Glomerular visceral epithelial cell (primary cell): Measurements from ENCODE around the gene PWP2.
"Not testable (repeated sequence)": the region's sequence is repeated elsewhere in the genome, so short reads cannot be mapped to it uniquely, and the experiment has no call there.

Experiments used
- DNase-seq: peaks from one replicate; pipeline ENCODE4 v3.0.0-alpha.2; 2016; ENCODE audit errors: extremely low spot score

PWP2 gene

DNA sequence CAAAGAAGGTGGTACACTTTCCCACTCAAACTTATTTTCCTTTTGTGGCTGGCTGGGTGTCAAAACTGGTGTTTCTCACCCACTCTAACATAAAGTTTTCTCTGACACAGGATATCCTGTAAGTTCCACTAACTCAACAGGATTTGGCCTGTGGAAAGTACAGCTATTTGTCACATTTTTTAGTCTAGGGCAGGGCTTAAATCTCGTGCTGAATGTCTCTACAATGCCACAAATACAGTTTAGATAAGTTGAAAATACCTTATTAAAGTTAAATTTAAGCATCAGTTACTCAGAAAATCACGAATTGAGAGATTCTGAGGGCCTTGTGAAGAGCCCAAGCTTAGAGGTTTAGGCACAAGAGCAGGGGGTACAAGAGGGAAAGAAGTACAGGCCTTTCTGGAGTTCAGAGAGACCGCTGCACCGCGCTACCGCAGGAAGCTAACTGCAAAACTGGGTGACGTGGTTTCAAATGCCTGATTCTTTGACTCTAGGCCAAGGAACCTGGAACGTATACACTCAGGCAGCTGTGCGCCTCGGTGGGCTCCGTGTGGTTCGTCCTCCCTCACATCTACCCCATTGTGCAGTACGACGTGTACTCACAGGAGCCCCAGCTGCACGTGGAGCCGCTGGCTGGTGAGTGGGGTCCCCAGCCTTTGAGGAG is 23.4 kb upstream of the PWP2 start:
- DNase-seq, result no peak

DNA sequence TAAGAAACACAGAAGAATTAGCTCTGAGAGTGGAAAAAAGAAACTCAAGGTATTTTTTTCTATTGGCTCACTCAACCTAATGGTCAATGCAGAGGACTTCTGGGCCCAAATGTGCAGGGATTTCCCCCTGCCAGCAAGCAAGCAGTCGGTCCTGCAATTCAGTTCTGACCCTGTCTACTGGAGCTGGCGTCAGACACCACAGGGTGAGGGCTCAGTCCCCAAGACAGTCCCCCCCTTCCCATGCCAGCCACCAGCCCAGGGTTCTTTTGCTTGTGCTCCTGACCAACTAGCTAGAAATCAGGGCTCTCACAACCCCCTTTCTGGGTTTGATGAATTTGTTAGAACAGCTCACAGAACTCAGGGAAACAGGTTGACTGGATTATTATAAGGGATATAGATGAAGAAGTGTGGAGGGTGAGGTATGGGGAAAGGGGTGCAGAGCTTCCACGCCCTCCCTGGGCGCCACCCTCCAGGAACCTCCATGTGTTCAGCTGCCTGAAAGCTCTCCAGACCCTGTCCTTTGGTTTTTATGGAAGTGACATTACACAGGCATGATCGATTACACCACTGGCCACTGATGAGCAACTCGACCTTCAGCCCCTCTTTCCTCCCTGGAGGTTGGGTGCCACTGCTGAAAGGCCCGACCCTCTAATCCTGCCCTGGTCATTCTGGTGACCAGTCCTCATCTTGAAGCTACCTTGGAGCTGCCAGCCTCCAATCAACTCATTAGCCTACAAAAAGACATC is 22.5 kb upstream of the PWP2 start:
- DNase-seq, result no peak

DNA sequence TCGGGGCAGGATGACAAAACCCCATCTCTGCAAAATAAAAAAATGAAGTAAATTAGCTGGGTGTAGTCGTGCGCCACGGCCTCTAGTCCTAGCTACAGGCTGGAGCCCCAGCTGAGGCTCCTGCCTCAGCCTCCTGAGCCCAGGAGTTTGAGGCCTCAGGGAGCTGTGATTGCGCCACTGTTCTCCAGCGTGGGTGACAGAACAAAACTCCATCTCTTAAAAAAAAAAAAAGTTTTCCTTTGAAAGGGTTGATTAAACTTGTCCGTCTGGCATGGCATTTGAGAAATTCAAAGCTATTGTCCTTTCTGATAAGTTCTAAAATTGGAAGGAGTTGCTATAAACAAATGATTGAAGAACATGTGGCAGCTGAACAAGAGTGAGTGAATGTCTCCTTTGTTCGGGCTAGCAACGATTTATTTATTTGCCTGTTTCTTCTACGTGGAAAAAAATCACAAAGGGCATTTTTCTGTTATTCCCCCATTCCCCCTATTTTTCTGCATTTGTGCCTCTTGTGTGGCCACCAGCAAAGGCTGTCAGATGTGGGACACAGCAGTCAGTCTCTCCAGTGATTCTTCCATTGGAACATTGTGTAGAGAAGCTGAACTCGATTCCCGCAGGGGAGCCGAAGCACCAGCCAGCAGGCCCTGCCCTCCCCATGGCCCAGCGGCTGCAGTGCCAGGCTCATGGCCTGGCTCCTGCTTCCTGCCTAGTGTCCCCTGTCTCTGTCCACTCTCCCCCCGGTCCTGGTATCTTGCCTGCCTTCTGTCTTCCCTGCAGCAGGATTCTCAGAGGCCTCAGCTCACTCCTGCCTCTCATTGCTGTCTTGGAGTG is 21.5 kb upstream of the PWP2 start:
- DNase-seq, result no peak

DNA sequence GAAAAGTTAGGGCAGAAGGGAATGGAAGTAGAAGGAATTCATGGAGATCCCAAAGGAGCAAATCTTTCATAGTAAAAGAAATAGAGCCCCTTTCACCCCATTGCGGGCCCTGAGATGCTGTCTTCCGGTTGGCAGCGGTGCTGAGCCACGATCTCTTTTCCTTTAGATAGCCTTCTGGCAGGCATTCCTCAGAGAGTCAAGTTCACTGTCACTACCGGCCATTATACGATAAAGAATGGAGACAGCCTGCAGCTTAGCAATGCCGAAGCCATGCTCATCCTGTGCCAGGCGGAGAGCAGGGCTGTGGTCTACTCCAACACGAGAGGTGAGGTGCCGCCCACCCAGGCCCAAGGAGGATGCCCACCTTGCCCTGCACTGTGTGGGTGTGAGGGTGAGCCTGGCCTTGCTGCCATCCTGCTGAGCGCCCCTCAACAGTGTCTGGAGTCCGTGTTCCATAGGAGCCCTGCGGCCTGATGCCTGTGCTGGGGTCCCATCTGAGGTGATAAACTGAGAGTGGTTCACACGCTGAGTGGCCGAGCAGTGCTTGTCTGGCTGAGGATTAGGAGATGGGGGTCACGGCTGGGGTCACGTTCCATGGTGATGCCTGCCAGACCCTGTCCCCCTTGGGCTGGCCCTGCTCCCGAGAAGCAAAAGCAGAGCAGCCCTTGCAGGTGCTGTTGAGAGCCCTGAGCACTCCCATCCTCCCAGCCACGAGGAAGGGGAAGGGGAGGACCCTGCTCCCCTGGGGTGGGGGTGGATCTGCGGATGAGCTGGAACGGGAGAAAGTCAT is 20.4 kb upstream of the PWP2 start:
- DNase-seq, result no peak

DNA sequence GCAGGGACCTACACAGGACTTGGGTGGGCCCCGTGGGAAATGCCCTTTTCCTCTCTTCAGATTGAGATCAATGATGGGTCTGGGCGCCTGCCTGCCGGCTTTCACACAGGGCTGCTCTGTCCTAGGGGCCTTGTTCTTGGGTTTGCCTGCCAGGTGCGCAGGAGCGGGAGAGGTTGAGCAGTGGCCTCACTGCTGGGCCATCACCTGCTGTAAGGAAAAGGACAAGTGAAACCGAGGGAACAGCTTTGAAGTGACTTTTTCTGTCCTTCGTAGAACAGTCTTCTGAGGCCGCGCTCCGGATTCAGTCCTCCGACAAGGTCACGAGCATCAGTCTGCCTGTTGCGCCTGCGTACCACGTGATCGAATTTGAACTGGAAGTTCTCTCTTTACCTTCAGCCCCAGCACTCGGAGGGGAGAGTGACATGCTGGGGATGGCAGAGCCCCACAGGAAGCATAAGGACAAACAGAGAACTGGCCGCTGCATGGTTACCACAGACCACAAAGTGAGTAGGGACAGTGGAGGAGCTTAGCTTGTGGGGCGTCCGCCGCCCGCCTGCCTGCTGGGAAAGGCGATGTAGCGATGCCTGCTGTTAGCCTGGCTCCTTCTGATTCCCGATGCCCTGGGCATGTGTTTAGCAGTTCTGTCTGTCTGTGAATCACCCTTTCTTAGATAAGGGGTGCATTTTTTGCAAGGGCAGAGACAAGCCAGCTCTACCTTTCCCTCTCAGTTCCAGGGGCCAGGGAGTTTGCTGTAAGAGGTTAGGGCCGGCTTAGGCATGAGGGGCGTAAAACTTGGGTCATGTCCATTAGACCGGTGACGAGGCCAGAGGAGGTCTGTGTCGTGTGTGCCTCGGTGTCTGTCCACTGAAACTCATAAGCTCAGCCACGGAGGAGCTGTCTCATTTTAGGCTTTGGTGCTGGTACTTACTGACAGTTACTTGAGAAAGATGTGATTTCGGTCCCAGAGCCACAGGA is 19.5 kb upstream of the PWP2 start:
- no peak for DNase-seq

DNA sequence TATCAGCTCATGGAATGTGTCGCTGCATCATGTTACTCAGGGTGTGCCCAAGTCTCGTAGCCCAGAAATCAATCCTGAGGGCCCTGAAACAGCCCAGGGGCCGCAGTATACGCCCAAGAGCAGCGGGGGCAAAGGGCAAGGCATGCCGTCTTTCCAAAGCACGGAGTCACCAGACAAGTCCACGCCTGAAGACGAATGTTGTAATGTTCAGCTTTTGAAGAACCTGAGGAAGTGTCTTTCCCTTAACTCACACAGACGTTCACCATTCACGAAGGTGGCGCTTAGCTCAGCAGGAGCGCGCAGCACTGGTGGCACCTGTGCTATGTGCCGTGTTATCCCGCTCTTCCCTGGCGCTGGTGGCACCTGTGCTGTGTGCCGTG is 18.8 kb upstream of the PWP2 start:
- no peak for DNase-seq

DNA sequence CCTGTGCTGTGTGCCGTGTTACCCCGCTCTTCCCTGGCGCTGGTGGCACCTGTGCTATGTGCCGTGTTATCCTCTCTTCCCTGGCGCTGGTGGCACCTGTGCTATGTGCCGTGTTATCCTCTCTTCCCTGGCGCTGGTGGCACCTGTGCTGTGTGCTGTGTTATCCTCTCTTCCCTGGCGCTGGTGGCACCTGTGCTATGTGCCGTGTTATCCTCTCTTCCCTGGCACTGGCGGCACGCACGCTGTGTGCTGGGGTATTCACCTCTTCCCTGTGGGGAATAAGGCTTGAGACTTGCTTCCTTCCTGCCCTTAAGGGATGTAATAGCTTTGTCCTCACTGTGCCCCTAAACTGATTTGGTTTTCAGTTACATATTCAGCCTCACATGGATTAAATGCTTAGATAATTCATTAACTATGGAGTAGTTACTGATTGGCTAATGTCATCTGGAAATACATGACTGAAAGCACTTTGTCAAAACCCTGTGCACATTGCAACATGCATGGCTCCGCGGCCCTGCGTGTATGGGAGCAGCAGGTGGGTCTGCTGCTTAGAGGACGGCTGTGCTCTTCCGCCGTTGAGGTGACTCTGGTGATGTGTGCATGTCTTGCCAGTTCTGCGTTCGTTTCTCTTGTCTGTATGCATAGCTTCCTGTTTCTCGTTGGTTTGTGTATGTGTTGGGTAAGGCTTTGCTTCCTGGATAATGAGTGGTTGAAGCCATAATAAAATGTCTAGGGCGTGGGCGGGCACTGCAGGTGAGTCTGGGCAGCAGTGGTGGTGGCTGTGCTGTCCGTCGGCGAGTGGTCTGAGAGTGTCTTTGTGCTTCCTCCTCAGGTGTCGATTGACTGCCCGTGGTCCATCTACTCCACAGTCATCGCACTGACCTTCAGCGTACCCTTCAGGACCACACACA is 17.9 kb upstream of the PWP2 start:
- peak; percentile 21 for DNase-seq

DNA sequence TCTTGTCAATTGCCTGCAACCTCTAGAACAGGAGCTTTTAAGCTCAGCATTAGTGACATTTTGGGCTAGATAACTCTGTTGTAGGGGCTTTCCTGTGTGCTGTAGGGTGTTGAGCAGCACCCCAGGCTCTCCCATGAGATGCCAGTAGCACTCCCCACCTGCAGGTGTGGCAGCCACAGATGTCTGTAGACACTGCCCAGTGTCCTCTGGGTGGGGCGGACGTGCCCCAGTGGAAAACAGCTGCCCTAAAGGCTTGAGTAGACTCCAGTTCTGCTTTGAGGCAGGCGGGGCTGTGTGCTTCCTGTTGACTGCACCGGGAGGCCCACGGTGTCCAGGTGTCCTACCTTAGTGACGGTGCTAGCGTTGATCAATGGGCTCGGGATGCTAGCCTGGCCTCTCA is 16.9 kb upstream of the PWP2 start:
- DNase-seq, result no peak

DNA sequence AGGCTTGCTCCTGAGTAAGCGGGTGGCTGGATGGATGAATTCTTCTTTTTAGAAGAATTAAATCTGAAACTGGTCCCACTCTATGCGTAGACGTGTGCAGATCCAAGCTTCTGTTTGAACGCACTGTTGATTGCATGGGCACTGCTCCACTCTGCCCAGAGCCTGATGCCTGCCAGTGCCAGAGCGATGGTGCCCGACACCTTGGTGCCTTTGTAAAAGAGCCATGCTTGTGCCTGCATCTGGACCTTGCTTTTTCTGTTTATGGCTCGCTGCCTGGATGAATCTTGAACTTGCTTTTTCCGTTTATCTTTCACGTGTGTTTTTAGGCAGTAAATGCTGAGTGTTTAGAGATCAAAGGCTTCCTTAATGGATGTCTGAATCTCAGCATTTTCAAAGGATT is 15.0 kb upstream of the PWP2 start:
- no peak for DNase-seq

DNA sequence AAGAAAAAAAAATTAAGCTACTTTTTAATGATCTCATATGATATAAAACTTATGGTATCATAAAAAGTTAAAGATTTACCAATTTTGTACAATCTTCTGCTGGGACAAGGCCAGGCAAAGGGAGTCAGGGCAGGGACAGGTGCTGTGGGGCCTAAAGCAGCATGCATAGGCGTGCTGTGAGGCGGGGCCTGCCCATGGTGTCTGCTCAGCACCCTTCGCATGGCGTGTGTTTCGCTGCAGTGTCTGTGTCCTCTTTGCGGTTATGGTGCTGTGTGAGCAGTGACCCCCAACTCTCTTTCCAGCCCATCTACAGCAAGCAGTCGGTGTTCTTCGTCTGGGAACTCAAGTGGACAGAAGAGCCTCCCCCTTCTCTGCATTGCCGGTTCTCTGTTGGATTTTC is 13.4 kb upstream of the PWP2 start:
- no peak for DNase-seq

DNA sequence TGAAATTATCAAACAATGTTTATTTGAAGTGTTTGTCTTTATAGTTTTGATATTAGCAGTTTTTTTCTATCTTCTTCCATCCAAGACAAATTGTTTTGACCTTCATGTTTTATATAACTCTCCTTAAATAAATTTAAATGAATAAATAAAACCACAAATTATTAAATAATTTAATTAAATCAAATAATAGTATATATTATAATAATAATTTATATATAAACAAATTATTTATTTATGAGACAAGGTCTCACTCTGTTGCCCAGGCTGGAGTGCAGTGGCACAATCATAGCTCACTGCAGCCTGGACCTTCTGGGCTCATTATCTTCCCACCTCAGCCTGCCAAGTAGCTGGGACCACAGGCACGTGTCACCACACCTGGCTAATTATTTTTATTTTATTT is 12.4 kb upstream of the PWP2 start:
- DNase-seq, result no peak

DNA sequence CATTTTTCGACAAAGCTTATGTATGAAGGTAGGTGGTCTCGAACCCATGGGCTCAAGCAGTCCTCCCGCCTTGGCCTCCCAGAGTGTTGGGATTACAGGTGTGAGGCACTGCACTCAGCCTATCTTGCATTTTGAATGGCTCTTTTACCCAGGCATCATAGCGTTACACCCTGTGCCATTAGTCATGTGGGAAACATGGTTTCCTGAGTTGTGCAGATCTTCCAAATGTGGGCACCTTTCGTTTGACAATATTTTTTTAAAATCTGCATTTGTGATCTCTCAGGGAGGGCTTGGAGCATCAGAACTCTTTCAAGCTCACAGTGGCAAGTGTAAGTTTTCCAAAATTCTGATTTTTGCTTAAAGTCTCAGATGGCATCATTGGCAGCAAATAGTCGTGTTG is 8.7 kb upstream of the PWP2 start:
- DNase-seq, result not testable (repeated sequence)

DNA sequence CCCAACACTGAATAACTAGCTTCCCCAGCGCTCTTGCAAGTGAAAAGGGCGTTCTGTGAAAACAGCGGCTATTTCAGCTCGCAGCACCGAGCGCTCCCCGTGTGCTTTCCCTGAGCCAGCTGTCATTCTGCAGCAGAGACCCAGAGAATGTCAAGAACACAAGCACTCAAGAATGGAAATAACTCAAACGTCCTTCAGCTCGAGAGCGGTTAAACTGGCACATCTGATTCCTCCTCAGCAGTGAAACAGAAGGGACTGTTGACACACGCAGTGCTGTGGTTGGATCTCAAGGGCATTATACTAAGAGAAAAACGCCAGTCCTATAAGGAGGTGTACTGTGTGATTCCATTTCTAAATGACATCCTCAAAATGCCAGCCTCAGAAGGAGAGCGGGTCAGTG is 8.2 kb upstream of the PWP2 start:
- not testable (repeated sequence) for DNase-seq

DNA sequence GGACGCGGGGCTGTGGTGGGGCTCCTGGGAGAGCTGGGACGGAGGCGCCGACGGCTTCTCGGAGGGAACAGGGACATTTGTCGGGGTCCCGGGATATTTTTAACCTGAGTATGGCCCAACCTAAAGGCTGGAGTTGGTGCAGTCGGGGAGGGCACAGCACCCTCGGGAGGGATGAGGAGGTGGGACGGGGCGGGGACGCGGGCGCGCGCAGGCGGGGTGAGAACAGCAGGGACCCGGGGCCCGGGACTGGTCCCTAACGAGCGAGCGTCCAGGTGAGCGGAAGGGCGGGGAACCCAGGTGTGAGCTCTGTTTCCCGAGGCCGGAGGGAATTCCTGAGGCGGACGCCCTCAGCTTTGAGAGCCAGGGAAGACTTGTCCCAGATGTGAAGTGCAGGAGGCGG is 390 bp downstream of the PWP2 start:
- not testable (repeated sequence) for DNase-seq

DNA sequence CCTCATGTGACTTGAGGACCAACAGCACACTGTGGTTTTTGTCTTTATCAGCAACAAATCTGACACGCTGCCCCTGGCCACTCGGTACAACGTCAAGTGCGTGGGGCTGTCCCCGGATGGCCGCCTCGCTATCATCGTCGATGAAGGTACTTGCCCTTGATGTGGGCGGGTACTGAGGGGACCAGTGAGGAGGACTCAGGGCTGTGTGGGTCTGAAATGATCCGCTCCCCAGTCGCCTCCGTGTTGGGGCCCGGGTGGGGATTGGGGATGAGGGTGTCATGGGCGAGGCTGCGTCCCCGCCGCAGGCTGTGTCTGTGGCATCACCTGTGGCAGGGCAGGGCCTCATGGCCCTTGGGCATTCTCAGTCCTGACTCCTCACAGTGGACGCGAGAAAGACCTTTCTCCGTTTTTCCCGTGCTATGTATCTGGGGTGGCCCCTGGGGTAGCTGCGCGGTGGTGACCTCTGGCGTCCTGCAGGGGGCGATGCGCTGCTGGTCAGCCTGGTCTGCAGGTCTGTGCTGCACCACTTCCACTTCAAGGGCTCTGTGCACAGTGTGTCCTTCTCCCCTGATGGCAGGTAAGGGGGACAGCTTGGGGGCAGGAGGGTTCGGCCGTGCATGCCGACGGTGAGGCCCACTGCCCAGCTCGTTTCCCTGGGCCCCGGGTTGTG is 6.6 kb downstream of the PWP2 start:
- DNase-seq, result not testable (repeated sequence)

DNA sequence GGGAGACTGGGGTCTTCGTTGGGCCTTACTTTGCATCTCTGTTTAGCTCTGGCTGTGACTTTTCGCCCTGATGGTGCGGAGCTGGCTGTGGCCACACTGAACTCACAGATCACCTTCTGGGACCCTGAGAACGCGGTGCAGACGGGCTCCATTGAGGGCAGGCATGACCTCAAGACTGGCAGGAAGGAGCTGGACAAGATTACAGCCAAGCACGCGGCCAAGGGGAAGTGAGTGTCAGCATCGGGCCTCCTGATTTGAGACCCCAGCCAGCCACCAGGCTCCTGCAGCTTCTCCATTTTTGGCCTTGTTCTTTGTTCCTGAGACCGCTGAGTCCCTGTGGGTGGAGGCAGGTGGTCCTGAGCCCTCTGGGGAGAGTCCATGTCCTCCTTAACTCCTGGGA is 14.9 kb downstream of the PWP2 start:
- not testable (repeated sequence) for DNase-seq

DNA sequence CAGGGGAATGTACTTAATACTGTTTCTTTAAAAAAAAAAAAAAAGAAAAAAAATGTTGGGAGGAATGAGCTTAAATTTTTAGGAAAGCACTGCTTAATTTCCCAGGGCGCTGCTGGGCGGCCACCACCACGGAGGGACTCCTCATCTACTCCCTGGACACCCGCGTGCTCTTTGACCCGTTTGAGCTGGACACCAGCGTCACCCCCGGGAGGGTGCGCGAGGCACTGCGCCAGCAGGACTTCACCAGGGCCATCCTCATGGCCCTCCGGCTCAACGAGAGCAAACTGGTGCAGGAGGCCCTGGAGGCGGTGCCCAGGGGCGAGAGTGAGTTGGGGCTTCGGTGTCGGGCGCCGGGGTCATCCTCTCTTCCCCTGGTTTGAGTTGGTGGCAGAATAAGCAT is 20.6 kb downstream of the PWP2 start:
- DNase-seq, result not testable (repeated sequence)

DNA sequence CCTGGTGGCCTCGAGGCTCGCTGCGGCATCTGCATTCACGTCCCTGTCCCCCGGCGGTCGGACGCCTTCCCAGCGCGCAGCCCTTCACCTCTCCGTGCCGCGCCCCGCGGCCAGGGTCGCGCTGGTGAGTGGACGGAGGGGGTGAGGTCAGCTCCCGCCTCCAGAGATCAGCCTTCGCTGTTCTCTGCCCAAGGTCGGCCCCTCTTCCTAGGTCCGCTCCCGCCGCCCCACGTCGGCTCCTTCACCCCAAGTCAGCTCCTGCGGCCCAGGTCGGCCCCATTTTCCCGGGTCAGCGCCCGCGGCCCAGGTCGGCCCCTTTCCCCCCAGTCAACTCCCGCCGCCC is 26.5 kb downstream of the PWP2 start:
- not testable (repeated sequence) for DNase-seq

DNA sequence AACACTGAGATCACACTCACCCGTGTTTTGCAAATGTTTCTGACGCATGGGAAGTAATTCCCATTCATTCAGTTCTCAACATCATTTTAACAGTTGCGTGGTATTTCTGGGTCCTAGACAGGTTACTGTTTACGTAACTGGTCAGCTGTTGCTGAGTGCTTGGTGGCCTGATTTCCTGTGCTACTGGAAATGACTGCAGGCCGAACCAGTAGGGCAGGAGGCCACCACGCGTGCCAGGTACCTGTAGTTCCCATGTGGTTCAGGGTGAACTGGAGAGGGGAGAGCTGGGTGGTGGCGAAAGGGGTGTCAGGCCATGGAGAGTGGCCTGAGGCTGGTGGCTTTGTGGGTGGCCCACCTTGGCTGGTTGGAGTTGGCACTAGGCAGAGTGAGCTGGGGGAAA is 27.5 kb downstream of the PWP2 start:
- DNase-seq, result not testable (repeated sequence)
